Measurements from ENCODE around the gene DPF3.

DPF3 gene

DNA sequence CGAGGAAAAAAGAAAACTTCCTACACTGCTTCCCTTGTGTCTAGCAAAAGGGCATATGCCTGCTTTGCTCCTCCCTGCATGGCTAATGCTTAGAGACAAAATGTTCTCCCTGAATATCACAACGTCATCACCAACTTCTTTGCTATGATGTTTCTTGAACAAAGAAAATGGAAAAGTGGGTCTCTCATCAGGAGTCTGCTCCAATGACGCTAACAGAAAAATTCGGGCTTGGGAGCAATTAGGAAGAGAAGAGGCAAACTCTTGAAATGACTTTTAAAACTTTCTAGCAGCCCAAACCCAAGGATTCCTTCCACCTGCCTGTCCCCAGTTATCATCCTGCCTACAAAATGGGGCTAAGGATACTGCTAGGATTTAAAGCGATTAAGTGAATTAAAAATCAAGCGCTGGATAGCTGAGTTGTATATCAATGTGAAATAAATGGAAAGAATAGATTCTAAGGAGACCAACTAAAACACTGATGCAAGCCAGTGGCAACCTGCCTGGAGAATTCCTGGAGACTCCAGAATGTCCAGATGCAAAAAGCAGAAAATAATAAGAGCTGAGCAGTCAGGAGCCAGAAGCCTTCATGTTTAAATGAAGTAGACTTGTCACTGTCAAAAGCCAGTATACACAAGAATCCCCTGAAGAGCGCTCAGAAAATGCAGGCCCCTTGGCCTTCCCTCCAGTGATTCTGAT, 183.8 kb downstream of the DPF3 start:
- H3K27ac ChIP-seq (ENCODE audit: low read depth, low read length) = no peak overlapping the region
- no peaks in the 10 kb centered on the region for H3K4me1 ChIP-seq (ENCODE audit: control insufficient read depth, low read length)
- no peaks in the 10 kb centered on the region; the same call in 1 of the 2 replicates for H4K20me1 ChIP-seq (ENCODE audit: control insufficient read depth, insufficient read depth, low read depth, low read length)
- H3K27me3 ChIP-seq (ENCODE audit: control insufficient read depth, low read length) = no peaks in the 10 kb centered on the region
- H3K4me2 ChIP-seq (ENCODE audit: low read length) = no peak overlapping the region
- no peaks in the 10 kb centered on the region for H3K9me2 ChIP-seq (replicated peaks; ENCODE audit: control insufficient read depth, low read length)
- TF ChIP-seq, protein P1, sequence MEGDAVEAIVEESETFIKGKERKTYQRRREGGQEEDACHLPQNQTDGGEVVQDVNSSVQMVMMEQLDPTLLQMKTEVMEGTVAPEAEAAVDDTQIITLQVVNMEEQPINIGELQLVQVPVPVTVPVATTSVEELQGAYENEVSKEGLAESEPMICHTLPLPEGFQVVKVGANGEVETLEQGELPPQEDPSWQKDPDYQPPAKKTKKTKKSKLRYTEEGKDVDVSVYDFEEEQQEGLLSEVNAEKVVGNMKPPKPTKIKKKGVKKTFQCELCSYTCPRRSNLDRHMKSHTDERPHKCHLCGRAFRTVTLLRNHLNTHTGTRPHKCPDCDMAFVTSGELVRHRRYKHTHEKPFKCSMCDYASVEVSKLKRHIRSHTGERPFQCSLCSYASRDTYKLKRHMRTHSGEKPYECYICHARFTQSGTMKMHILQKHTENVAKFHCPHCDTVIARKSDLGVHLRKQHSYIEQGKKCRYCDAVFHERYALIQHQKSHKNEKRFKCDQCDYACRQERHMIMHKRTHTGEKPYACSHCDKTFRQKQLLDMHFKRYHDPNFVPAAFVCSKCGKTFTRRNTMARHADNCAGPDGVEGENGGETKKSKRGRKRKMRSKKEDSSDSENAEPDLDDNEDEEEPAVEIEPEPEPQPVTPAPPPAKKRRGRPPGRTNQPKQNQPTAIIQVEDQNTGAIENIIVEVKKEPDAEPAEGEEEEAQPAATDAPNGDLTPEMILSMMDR (IDR thresholded peaks at IDR 0.05; ENCODE audit: low read depth, low read length, poor library complexity, severe bottlenecking) = no peak
- TF ChIP-seq EZH2phosphoT487 (IDR thresholded peaks at IDR 0.05; ENCODE audit: borderline replicate concordance, low read length) = no peak
- no peaks in the 10 kb centered on the region for H3F3A ChIP-seq (ENCODE audit: control insufficient read depth, insufficient read depth)
- no peak overlapping the region for H3K4me3 ChIP-seq (ENCODE audit: low read length)
- H3K79me2 ChIP-seq (ENCODE audit: control insufficient read depth, low read length) = no peaks in the 10 kb centered on the region
- no peaks in the 10 kb centered on the region for H3K9me3 ChIP-seq (ENCODE audit: control insufficient read depth, insufficient read depth, low read length)
- H3K36me3 ChIP-seq (ENCODE audit: control insufficient read depth, low read length) = no peaks in the 10 kb centered on the region

DNA sequence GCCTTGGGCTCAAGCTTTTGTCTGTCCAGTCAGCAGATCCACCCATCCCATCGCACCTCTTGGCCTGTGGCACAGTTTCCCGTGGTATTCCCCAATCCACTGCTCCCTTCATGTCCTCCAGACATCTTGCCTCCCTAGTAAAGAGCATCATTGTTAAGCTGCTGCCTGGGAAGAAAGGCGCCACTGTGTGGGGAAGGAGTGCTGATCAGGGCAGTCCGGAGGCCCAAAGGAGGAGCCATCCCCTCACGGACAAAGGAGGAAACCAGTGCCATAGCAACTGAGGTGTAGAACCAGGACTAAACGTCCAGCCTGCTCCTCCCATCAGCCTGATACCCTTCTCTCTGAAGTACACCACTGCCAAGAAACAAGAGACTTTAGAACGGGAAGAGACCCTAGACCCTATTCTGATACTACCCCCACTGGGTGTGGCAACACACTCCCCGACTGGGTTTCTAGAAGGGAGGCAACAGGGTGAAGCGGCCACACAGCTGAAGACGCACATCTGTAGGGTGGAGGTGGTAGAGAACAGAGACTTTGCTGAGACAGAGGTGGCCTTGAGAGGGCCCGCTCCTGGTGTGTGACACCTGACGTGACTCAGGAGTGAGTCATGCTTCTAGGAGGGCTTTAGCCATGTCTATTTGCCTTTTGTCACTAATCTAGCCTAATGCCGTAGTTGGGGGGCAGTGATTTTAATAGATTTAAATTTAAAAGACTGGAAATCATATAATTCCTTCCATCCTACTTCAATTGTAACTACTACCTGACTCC, 185.0 kb downstream of the DPF3 start:
- Histone ChIP-seq H3K4me1 (ENCODE audit: control insufficient read depth, low read length) (no peaks in the 10 kb centered on the region), H3F3A (ENCODE audit: control insufficient read depth, insufficient read depth) (no peaks in the 10 kb centered on the region), H3K4me3 (ENCODE audit: low read length) (no peak overlapping the region), H3K27me3 (ENCODE audit: control insufficient read depth, low read length) (no peaks in the 10 kb centered on the region), H3K9me3 (ENCODE audit: control insufficient read depth, insufficient read depth, low read length) (no peaks in the 10 kb centered on the region), H3K27ac (ENCODE audit: low read depth, low read length) (no peak overlapping the region), H3K36me3 (ENCODE audit: control insufficient read depth, low read length) (no peaks in the 10 kb centered on the region), H3K4me2 (ENCODE audit: low read length) (no peak overlapping the region), H4K20me1 (ENCODE audit: control insufficient read depth, insufficient read depth, low read depth, low read length) (no peaks in the 10 kb centered on the region; the same call in 1 of the 2 replicates), H3K9me2 (replicated peaks; ENCODE audit: control insufficient read depth, low read length) (no peaks in the 10 kb centered on the region), H3K79me2 (ENCODE audit: control insufficient read depth, low read length) (no peaks in the 10 kb centered on the region)
- TF ChIP-seq EZH2phosphoT487 (IDR thresholded peaks at IDR 0.05; ENCODE audit: borderline replicate concordance, low read length) = no peak
- TF ChIP-seq, protein P1 (IDR thresholded peaks at IDR 0.05; ENCODE audit: low read depth, low read length, poor library complexity, severe bottlenecking) = no peak

DNA sequence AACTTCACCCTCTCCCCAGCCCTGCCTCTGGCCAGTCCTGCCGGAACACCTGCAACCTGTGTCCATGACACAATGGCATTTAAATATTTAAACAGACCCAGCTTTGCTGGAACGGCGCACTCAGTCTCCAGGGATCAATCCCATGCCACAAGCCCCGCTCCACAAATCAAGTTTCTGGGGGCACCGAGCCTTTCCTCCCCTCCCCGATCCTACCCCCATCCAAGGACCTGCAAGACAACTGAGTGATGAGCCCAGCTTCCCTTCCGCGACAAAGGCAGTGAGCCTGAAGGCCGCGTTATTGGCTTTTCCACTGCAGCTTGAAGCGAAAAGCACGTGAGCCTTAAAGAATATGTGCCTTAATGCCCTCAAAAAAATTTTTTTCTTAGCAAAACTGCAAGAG, 185.7 kb downstream of the DPF3 start:
- no peak overlapping the region for H3K27ac ChIP-seq (ENCODE audit: low read depth, low read length)
- H4K20me1 ChIP-seq (ENCODE audit: control insufficient read depth, insufficient read depth, low read depth, low read length) = no peaks in the 10 kb centered on the region; the same call in 1 of the 2 replicates
- no peak overlapping the region for H3K4me3 ChIP-seq (ENCODE audit: low read length)
- no peak overlapping the region for H3K4me2 ChIP-seq (ENCODE audit: low read length)
- no peaks in the 10 kb centered on the region for H3F3A ChIP-seq (ENCODE audit: control insufficient read depth, insufficient read depth)
- H3K4me1 ChIP-seq (ENCODE audit: control insufficient read depth, low read length) = no peaks in the 10 kb centered on the region
- H3K79me2 ChIP-seq (ENCODE audit: control insufficient read depth, low read length) = no peaks in the 10 kb centered on the region
- H3K9me2 ChIP-seq (replicated peaks; ENCODE audit: control insufficient read depth, low read length) = no peaks in the 10 kb centered on the region
- TF ChIP-seq EZH2phosphoT487 (IDR thresholded peaks at IDR 0.05; ENCODE audit: borderline replicate concordance, low read length) = no peak
- TF ChIP-seq, protein P1 (IDR thresholded peaks at IDR 0.05; ENCODE audit: low read depth, low read length, poor library complexity, severe bottlenecking) = no peak
- no peaks in the 10 kb centered on the region for H3K9me3 ChIP-seq (ENCODE audit: control insufficient read depth, insufficient read depth, low read length)
- H3K27me3 ChIP-seq (ENCODE audit: control insufficient read depth, low read length) = no peaks in the 10 kb centered on the region
- no peaks in the 10 kb centered on the region for H3K36me3 ChIP-seq (ENCODE audit: control insufficient read depth, low read length)
